22Rv1 (cell line): ENCODE results near the gene AADAT.

Source experiments
- CTCF ChIP-seq: fragments of 450-650 bp; IDR thresholded peaks from 2 replicates; pipeline ENCODE4 v1.5.1; 2017; ENCODE audit warnings: mild to moderate bottlenecking
- ZFX ChIP-seq: fragments of 450-650 bp; IDR thresholded peaks from 2 replicates; pipeline ENCODE4 v1.6.1; 2017; ENCODE audit warnings: antibody characterized with exemption, borderline replicate concordance

DNA sequence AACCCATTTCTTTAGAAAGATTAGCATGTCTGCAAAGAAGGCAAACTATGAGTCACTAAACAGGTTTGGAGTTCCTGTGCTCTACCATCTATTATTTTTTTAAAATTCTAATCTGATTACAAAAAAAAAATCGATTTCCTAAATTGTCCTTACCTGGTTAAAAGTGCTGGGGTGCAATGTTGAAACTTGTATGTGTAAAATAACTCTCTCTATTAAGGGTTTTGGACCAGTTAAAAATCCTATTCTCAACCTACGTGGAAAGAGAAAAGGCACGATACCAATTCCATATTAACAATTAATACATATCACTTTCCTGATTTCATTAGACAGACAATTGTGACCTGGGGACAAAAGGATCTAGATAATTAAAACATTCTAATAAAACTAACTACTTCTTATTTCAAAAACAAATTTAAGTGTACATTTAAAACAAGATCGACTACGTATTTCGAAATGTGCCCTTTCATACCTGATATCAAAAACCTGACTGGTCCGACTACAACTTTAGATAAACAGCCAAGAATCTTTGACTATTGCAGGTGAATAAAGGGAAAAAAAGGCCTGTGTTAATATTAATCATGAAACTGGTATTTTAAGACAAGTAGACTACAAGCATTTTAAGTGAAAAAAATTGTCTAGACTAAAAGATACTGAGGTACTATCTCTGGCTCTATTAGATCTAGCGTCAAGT is 21.2 kb downstream of the AADAT start:
- TF ChIP-seq CTCF (no peak), ZFX (no peak)
